GM19193 (cell line): ENCODE results near the gene NUP107.
A peak's percentile ranks its signal among the peaks of the same experiment; 100 is the strongest.

Experiments
- POLR2A ChIP-seq: IDR thresholded peaks from 4 replicates; pipeline ENCODE4 v1.6.1; 2011; ENCODE audit not compliant: insufficient read depth, insufficient read length; ENCODE audit errors: extremely low read depth

Gene NUP107

GRCh38 chr12:68686595-68687521 lies at the start of gene NUP107:
Gene NUP107, plus strand, starts transcription at chr12:68686978. Its CDS starts 88 bp downstream, at chr12:68687066.
- peak; percentile 95 for TF ChIP-seq POLR2A

- TF ChIP-seq POLR2A, result no peak
These were observed 48.6 kb upstream of the NUP107 start for GRCh38 chr12:68638171-68638570.

GRCh38 chr12:68638721-68639395 lies 47.9 kb upstream of the NUP107 start:
- TF ChIP-seq POLR2A, result no peak

GRCh38 chr12:68639396-68639767 lies 47.4 kb upstream of the NUP107 start:
- no peak for TF ChIP-seq POLR2A

GRCh38 chr12:68641138-68641537 lies 45.6 kb upstream of the NUP107 start:
- no peak for TF ChIP-seq POLR2A

DNA sequence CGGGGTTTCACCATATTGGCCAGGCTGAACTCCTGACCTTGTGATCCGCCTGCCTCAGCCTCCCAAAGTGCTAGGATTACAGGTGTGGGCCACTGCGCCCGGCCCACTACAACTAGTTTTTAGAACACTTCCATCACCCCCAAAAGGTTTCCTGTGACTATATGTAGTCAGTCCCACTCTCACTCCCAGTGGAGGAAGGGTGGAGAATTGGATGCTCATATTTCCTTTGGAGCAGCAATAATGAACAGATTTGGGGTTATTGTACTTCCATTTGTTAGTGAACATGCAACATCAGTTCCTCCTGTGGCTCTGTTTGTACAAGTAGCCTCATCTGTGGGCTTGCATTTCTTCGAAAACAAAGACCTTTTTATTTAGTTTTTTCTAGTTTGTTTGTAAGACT lies 40.3 kb upstream of the NUP107 start:
- no peak for TF ChIP-seq POLR2A

DNA sequence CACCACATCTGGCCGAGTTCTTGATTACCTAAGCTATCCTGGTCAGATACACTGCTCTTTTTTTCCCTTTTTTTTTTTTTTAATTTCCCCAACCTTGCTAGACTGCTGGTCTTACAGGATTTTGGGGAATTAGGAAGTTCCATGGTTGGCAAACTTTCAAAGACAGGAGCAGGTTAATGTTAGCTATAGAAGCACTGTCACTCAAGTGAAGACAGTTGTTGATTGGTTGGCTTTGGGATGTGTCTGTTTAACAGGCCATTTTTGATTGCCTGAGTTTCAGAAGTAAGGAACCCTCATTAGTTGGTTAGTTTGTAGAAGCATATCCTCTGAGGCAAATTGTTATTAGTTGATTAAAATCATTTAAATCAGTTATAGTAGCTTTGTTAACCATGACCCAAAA lies 39.3 kb upstream of the NUP107 start:
- TF ChIP-seq POLR2A, result no peak

DNA sequence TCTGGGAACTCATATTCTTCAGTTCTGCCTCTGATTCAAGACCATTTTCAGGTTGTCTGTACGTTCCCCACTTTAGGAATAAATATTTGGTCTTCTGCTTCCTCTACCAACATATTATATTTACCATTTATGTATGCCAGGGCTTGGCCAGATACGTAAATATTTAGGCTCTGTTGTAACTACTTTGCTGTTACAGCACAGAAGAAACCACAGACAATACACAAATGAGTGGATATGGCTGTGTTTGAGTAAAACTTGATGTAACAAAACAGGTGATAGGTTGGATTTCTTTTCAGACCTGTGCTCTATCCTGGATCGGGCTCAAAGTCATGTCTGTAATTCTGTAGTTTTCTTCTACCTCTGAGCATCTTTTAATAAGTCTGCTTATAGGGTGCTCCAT lies 38.6 kb upstream of the NUP107 start:
- TF ChIP-seq POLR2A, result no peak

DNA sequence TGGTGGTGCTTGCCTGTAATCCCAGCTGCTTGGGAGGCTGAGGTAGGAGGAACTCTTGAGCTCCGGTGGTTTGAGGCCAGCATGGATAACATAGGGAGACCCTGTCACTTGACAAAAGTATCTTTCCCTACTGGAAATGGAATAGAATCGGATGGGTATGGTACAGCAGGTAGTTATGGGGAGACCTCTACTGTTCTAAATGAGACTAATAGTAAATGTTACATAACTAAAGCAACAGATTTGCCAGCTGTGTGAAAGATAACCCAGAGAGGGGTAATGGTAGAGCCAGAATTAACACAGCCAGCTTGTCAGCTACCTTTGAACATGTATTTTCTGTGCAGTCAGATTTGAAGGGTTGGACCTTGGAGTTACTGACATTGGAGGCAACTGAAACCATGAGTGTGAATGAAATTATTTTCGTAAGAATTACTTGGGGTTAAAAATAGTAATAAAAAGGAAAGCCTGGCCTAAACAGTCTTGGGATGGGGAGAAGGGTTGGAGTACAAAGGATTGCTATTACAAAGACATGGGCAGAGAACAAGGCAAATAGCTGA lies 21.7 kb upstream of the NUP107 start:
- no peak for TF ChIP-seq POLR2A

DNA sequence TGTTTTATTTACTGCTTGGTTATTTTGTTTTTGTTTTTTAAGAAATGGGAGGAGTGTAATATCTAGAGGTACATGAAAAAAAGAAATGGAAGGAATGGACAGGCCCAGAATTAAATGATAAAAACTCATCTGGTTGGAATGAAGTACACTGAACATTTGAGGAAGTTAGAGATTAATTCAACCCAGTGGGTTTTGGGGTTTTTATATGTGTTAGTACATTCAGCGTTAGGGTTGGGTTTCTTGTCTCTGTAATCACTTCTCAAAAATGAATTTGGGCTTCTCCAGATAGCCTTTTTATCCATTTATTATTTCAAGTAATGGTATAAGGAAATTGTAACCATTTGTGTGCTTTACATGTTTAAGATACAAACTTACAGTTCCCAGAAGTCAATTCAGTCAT lies 19.5 kb upstream of the NUP107 start:
- TF ChIP-seq POLR2A, result no peak

DNA sequence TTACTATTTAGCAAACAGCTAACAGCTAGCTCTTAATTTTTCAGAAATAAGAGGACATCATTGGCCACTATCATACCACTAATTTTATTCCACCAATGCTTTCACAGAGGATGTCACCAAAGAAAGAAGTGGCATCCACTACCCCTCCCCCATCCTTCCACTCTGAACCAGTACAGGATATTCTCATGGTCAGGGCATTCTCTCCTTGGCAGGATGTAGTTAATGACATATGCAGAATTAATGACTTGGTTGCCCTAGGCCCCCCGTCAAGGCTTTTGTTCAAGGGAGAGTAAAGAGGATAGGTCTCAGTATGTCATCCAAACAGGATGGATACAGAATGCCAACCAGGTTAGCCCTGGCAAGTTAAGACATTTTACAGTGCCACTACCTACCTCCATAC lies 18.9 kb upstream of the NUP107 start:
- no peak for TF ChIP-seq POLR2A

DNA sequence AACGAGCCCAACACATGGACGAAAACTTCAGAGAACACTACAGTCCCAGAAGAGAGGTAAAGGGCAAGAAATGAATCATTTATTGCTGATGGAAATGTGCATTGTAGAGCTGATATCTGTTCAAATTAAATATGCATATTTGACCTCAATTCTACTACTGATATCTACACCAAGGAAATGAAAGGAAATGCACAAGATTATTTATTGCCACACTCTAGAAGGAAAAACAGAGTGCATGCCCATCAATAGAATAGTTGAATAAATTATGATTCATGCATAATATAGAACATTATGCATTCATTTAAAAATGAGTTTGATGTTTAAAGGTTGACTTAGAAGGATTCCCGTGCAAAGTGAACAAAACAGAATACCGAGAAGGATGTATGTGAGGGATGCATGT lies 15.6 kb upstream of the NUP107 start:
- TF ChIP-seq POLR2A, result no peak

- no peak for TF ChIP-seq POLR2A
These were observed 13.0 kb upstream of the NUP107 start for GRCh38 chr12:68673788-68674187.

DNA sequence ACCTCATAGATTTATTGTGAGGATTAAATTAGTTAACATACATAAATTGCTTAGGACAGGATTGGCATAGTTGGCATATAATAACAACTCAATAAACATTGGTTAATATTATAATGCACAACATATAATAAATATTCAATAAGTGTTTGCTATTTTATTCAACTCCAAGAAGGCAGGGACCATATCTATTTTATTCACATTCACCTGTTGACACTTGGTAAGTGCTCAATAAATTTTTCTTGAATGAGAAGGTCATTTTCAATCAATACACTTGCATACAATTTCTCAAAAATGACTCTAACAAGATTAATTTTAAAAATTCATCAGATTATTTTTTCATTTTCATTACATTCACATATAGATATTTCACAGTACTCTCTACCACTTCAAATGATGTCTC lies 12.4 kb upstream of the NUP107 start:
- no peak for TF ChIP-seq POLR2A

- no peak for TF ChIP-seq POLR2A
These were observed 11.5 kb upstream of the NUP107 start for GRCh38 chr12:68675101-68675842.

- no peak for TF ChIP-seq POLR2A
These were observed 550 bp upstream of the NUP107 start for GRCh38 chr12:68686262-68686594.

DNA sequence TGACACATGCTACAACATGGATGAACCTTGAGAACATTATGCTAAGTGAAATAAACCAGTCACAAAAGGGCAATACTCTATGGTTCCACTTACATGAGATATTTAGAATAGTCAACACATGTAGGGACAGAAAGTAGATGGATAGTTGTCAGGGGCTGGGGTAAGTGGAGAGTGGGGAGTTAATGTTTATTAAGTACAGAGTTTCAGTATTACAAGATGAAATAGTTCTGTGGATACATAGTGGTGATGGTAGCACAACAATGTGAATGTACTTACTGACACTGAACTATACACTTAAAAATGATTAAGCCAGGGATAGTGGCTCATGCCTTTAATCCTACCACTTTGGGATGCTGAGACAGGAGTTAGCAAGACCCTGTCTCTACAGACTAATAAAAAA lies 8.7 kb downstream of the NUP107 start:
- TF ChIP-seq POLR2A, result no peak
